GM21576 (cell line): ENCODE results near the gene KMT2A.
A peak's percentile ranks its signal among the peaks of the same experiment; 100 is the strongest.
"Not testable (repeated sequence)": the region's sequence is repeated elsewhere in the genome, so short reads cannot be mapped to it uniquely, and the experiment has no call there.

Experiments
- ATAC-seq: cut with Tn5 transposase; IDR thresholded peaks from one replicate; pipeline ENCODE4 v1.9.1; 2021; ENCODE audit warnings: mild to moderate bottlenecking, moderate library complexity; ENCODE audit not compliant: unreplicated experiment

Gene KMT2A

GRCh38 chr11:118434553-118435289 lies 1.6 kb upstream of the KMT2A start:
- ATAC-seq, result no peak

GRCh38 chr11:118435290-118435892 lies 901 bp upstream of the KMT2A start:
- peak; percentile 25 for ATAC-seq

GRCh38 chr11:118436639-118437207 lies 431 bp downstream of the KMT2A start:
- no peak for ATAC-seq

DNA sequence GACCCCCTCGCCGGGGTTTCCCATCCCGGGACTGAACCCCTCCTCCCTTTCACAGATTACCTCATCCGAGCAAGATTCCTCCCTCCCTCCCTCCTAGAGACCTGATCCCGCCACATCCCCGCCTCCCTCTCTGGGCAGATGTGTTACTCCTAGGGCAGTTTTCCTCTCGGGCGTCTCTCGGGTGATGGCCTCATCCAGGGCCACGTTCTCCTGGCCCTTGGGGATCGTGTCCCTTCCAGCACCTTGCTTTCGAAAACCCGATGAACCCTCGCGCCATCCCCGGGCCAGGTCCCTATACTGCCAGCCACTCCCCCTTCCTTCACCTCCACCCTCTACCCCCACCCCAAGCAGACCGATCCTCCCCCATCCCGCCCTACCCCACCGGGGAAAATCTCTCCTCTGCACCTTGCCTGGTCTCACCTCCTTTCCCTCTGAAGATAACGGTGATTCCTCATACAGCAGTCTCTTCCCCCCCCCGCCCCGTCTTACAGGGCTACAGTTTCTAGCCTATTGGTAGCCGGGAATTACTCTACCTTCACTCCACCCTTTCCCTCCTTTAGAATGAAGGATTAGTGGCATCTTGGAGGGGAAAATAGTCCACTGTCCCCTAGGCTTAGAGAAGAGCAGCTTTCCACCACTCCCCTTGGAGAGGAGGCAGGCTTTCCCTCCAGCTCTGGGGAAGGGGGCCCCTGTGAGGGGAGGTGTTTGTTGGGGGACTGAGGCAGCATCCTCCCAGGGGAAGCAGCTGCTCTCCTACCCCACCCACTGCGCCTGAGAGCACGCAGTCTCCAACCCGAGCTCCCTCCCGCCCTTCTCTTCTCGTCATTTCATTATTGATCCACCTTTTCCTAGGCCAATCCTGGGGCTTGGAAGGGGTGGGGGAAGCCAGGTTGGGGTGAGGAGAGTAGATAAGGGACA lies 1.2 kb downstream of the KMT2A start:
- no peak for ATAC-seq

- ATAC-seq, result peak; percentile 22
Measured at GRCh38 chr11:118438314-118438931, 2.1 kb downstream of the KMT2A start.

- no peak for ATAC-seq
Measured at GRCh38 chr11:118439646-118440045, 3.4 kb downstream of the KMT2A start.

GRCh38 chr11:118441770-118442275 lies 5.5 kb downstream of the KMT2A start:
- no peak for ATAC-seq

- no peak for ATAC-seq
Measured at GRCh38 chr11:118442301-118442700, 6.0 kb downstream of the KMT2A start.

DNA sequence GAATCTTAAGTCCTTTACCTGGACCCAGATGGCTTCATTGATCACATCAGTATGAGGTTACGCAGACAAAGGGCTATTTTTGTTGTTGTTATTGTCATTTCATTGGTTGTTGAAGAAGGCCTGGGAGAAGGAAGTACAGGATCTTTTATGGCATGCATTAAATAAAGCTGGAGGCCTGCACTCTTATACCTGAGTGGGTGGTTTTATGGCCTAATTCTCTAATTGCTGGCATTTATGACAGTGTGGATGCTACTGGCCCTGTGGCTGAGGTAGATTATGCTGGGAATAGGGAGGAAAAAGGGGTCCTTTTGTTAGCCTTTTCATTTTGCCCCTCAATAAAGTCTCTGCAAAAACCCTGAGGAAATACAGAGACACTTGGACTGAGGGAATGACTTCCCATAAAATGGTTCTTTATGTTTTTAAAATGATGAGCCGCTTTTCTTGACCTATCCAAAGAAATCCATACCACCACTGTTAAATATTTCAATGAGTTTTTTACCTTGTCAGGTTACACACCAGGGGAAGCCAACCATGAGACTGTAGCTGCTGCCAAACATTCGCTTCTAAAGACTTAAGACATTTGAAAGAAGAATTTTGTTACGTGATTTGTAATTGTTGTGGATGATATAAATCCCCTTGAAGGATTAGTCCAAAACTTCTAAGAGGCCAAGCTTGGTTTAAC lies 6.8 kb downstream of the KMT2A start:
- ATAC-seq, result no peak

DNA sequence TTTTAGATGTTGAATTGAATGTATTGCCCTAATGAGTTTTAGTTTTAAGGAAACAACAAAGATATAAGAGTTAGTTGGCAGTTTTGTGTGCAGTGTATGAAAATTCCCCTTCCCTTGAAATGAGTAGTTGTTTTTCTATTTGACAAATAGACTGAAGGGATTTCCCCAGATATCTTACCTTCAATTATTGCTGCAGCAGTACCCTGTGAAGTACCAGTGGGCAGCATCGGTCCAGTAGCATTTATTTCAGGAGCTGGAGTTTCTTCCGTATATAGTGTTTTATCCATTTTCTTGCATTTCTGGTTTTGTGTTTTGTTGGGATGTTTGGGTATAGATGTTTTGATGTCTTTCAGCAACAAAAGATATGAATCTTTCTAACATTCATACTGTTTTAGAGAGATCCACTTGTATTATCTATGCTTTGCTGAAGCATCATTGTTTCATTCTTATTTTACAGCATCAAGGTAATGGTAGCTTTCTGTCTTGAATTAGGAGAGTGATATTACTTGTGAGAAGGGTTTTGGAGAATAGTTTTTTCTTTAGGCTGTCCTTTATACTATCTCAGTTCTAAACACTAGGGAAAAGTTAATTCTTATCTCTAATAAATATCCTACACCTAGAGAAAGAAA lies 7.4 kb downstream of the KMT2A start:
- no peak for ATAC-seq

DNA sequence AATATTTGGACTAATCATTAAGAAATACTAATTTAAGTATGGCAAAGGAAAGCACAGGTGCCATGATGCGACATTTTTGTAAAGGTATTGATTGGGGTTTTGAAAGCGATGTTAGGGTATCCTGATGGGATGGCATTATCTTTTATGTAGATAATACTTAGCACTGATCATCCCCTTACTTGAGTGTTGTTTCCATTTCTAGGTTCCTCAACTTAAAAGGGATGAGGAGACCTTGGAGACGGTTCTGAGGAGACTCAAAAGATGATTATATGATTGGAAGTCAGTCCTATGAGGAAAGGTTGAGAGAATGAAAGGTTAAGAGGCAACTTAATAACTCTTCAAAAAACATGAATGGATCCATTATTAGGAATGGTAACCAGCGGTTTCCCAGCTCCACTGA lies 11.1 kb downstream of the KMT2A start:
- ATAC-seq, result no peak

GRCh38 chr11:118448294-118448693 lies 12.0 kb downstream of the KMT2A start:
- ATAC-seq, result peak; percentile 87

DNA sequence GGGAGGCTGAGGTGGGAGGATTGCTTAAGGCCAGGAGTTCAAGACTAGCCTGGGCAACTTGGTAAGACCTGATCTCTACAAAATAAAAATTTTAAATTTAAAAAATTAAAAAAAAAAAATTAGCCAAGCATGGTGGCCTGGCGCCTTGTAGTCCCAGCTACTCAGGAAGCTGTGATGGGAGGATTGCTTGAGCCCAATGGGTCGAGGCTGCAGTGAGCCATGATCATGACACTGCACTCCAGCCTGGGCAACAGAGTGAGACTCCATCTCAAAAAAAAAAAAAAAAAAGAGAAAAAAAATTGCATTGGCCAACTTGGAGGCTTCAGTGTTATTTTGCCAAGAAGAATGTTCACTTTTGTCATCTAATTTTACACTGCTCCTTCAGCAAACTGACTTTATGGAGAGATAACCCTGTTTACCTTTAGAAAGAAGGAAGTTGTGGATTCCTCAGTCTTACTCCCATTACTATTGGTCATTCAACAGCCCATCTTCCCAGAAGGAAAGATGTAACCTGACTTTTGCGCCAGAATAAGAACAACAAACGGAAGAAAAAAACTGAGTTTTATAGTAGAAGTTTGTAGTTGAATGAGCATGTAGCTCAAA lies 13.1 kb downstream of the KMT2A start:
- no peak for ATAC-seq

DNA sequence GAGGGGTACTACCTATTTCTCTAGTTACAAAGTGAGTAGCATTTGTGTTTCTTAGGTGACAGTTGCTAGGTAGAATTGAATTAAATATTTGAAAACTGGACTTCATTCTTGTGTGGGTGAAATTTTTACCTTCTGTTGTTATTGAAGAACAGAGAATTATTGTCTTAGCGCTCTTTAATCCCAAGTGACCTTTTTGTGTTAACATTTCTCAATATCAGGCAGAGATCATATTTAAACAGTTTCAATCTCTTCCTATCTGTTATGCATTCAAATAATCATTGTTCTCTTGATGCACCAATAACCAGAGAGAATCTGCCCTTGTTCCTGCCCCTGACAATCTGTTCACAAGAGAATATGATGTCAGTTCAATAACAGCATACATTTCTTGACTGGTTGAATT lies 14.2 kb downstream of the KMT2A start:
- ATAC-seq, result no peak

GRCh38 chr11:118462178-118462577 lies 25.9 kb downstream of the KMT2A start:
- no peak for ATAC-seq

GRCh38 chr11:118468968-118469367 lies 32.7 kb downstream of the KMT2A start:
- not testable (repeated sequence) for ATAC-seq

- no peak for ATAC-seq
Measured at GRCh38 chr11:118471030-118471429, 34.7 kb downstream of the KMT2A start.

DNA sequence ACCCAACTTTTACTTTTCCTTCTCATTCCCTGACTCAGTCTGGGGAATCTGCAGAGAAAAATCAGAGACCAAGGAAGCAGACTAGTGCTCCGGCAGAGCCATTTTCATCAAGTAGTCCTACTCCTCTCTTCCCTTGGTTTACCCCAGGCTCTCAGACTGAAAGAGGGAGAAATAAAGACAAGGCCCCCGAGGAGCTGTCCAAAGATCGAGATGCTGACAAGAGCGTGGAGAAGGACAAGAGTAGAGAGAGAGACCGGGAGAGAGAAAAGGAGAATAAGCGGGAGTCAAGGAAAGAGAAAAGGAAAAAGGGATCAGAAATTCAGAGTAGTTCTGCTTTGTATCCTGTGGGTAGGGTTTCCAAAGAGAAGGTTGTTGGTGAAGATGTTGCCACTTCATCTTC lies 37.2 kb downstream of the KMT2A start:
- no peak for ATAC-seq

DNA sequence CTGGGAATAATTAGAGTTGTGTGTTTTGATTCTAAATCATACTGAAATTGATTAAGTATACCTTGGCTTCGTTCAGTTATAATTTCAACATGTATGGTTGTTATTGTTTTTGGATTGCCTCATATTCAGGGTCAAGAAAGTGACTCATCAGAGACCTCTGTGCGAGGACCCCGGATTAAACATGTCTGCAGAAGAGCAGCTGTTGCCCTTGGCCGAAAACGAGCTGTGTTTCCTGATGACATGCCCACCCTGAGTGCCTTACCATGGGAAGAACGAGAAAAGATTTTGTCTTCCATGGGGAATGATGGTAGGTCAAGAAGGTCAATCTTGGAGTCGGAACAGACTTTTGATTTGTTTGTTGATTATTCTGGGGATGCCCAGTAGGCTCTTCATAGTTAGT lies 40.4 kb downstream of the KMT2A start:
- ATAC-seq, result no peak
